ENCODE results near the gene PPP2R5D. TPM values are rescaled to one million over a fixed set of nuclear protein-coding genes. Genes with fewer than 3 reads are reported as not detected.

Gene PPP2R5D
- total RNA-seq, 1 experiment from 2014 or later, result 53.5 TPM

DNA sequence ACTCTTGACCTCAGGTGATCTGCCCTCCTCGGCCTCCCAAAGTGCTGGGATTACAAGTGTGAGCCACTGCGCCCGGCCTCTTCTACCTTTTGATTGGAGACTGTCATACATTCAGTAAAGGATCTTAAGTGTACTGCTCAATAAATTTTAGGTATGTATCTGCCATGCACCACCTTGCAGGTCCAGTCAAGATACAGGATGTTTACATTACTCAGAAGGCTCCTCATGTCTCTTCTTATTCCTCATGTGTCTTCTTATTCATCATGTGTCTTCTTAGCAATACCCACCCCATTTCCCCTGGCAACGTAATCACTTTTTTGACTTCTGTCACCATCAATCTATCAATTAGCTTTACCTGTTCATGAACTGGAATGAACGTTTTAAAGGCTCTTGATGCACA, 21.5 kb downstream of the PPP2R5D start:
- no peaks in the 10 kb centered on the region for H3K4me1 ChIP-seq (ENCODE audit: insufficient read depth, low read length)
- no peak overlapping the region for H2AFZ ChIP-seq (ENCODE audit: low read length)
- H2BK120ac ChIP-seq (ENCODE audit: low read depth, low read length, poor library complexity, severe bottlenecking), result no peak overlapping the region
- no peak overlapping the region for H2BK12ac ChIP-seq (ENCODE audit: insufficient read length, low read depth, low read length)
- no peak overlapping the region for H3K56ac ChIP-seq (ENCODE audit: insufficient read length, low read depth, low read length)
- no peak overlapping the region for H2BK20ac ChIP-seq (ENCODE audit: low read depth, low read length, poor library complexity, severe bottlenecking)
- no peaks in the 10 kb centered on the region for H3K23me2 ChIP-seq (ENCODE audit: insufficient read length, low read depth, low read length, poor library complexity, severe bottlenecking)
- H3K14ac ChIP-seq (ENCODE audit: insufficient read depth, low read length), result no peak overlapping the region
- no peak overlapping the region for H3K4ac ChIP-seq (ENCODE audit: low read depth, low read length)
- no peak overlapping the region for H3K9ac ChIP-seq (ENCODE audit: extremely low read depth, insufficient read length, low read length)
- no peak overlapping the region for H3K27ac Mint-ChIP-seq
- no CpG with 5 or more reads among the region's 5 CpGs for WGBS (ENCODE audit: extremely low coverage, insufficient read length, low lambda C conversion rate)
- H3K18ac ChIP-seq (ENCODE audit: insufficient read length, low read depth, low read length), result no peak overlapping the region
- H2BK5ac ChIP-seq (ENCODE audit: insufficient read length, low read length), result no peak overlapping the region
- no peak overlapping the region for H2BK15ac ChIP-seq (ENCODE audit: low read depth, low read length)
- H3K4me3 Mint-ChIP-seq, result no peak overlapping the region; a peak in 1 of 5 replicates
- H4K91ac ChIP-seq (ENCODE audit: insufficient read length, low read depth, low read length), result no peak overlapping the region
- no peaks in the 10 kb centered on the region for H3K79me1 ChIP-seq (ENCODE audit: insufficient read depth, low read depth, low read length, poor library complexity, severe bottlenecking)
- no peaks in the 10 kb centered on the region for H3K27me3 Mint-ChIP-seq (ENCODE audit: low read depth)
- no peak overlapping the region for H3K23ac ChIP-seq (ENCODE audit: insufficient read length, low read depth, low read length)
- H3K4me2 ChIP-seq (ENCODE audit: insufficient read depth, insufficient read length, low read length), result no peak overlapping the region
- no peak overlapping the region for H2AK5ac ChIP-seq (ENCODE audit: insufficient read length, low read length)
- H4K5ac ChIP-seq (ENCODE audit: insufficient read length, low read depth, low read length), result no peak overlapping the region
- H3K9me3 ChIP-seq (ENCODE audit: control insufficient read depth, low read depth, low read length), result no peaks in the 10 kb centered on the region
- peaks cover 18 to 59% (median 52%) of the 10 kb centered on the region in 3 experiments; a peak in 6 of 7 replicates for H3K36me3 Mint-ChIP-seq (ENCODE audit: insufficient read depth in 1 of 3, low read depth in 3 of 3)
- no peak overlapping the region for H3T11ph ChIP-seq (ENCODE audit: low read length)
- no peak overlapping the region for H3K27ac ChIP-seq (ENCODE audit: insufficient read length, low read depth, low read length)
- peaks cover 4 to 5% of the 10 kb centered on the region in 2 experiments; a peak in 3 of 4 replicates for H3K4me1 Mint-ChIP-seq
- H3K27me3 ChIP-seq (ENCODE audit: insufficient read depth, low read length), result no peaks in the 10 kb centered on the region
- no peak for DNase-seq
- no peaks in the 10 kb centered on the region for H3K9me3 Mint-ChIP-seq
- 0 out of 2 replicates have a peak, but pooled peaks cover 2% of the 10 kb centered on the region for H3K79me2 ChIP-seq (ENCODE audit: insufficient read depth, low read length)
- H4K8ac ChIP-seq (replicated peaks; ENCODE audit: insufficient read length, low read depth, low read length), result no peak overlapping the region
- no peaks in the 10 kb centered on the region for H4K20me1 ChIP-seq (ENCODE audit: control insufficient read depth, insufficient read depth, insufficient read length)
- TF ChIP-seq, protein P1, sequence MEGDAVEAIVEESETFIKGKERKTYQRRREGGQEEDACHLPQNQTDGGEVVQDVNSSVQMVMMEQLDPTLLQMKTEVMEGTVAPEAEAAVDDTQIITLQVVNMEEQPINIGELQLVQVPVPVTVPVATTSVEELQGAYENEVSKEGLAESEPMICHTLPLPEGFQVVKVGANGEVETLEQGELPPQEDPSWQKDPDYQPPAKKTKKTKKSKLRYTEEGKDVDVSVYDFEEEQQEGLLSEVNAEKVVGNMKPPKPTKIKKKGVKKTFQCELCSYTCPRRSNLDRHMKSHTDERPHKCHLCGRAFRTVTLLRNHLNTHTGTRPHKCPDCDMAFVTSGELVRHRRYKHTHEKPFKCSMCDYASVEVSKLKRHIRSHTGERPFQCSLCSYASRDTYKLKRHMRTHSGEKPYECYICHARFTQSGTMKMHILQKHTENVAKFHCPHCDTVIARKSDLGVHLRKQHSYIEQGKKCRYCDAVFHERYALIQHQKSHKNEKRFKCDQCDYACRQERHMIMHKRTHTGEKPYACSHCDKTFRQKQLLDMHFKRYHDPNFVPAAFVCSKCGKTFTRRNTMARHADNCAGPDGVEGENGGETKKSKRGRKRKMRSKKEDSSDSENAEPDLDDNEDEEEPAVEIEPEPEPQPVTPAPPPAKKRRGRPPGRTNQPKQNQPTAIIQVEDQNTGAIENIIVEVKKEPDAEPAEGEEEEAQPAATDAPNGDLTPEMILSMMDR (conservative IDR thresholded peaks at IDR 0.05), result no peak

Data from H9 (cell line).